Right hindlimb (tissue), 1 donor: Measurements from ENCODE around the gene SNX9.
"Not testable (repeated sequence)": the region's sequence is repeated elsewhere in the genome, so short reads cannot be mapped to it uniquely, and the experiment has no call there.

ENCODE experiments used
- DNase-seq: peaks from one replicate; pipeline ENCODE4 v3.0.0-alpha.2; 2018

Gene SNX9

DNA sequence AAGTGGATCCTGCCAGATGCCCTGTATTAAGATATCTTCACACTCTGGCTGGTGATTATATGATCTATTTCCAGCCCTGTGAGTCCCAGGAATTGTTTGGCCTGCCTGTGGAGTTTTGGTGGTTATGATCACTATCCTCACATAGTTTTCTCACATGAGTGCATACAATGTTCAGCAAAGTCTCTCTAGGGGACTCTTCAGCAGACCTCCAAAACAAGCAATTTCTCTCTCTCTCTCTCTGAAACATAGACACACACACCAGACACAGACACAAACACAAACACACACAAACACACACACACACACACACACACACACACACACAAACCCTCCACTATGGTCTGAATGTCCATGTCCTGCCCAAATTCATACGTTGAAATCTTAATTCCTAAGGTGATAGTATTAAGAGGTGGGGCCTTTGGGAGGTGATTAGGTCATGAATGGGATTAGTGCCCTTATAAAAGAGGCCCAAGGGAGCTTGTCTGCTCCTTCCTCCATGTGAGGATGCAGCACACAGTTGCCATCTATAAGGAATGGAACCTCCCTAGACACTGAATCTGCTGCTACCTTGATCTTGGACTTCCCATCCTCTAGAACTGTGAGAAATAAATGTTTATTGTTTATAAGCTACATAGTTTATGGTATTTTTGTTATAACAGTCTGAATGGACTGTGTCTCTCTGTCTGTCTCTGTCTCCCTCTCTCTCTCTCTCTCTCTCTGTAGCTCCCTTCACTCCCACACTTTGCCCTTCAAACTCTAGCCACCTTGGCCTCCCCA is 136.6 kb downstream of the SNX9 start:
- no peak for DNase-seq

DNA sequence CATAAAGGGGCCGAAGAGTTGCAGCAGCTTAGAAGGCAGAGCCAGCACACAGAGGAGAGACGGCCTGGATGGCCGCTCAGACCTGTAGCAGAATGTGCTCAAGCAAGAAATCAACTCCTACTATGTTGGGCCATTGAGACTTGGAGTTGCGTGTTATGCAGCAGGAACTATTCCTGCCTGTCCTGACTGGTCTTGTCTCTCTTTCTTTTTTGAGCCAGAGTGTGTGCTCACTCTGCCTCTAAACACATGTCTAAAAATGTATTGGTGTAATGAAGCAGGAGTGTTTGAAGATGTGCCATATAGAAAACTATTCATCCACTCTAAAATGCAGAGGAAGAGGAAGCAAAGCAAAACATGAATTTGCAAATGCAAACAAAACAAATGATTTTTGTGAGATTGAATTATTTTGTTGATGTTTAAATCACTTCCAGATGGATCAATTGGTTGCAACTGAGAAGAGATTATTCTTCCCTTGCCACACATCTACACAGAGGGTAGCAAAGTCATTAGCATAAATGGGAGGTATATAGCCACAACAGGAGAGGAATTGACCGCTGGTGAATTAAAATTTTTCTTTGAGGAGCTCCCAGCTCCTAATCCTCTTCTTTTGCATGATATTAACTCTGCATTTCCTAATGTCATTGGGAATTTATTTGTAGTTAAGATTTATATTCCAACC is 138.2 kb downstream of the SNX9 start:
- no peak for DNase-seq

DNA sequence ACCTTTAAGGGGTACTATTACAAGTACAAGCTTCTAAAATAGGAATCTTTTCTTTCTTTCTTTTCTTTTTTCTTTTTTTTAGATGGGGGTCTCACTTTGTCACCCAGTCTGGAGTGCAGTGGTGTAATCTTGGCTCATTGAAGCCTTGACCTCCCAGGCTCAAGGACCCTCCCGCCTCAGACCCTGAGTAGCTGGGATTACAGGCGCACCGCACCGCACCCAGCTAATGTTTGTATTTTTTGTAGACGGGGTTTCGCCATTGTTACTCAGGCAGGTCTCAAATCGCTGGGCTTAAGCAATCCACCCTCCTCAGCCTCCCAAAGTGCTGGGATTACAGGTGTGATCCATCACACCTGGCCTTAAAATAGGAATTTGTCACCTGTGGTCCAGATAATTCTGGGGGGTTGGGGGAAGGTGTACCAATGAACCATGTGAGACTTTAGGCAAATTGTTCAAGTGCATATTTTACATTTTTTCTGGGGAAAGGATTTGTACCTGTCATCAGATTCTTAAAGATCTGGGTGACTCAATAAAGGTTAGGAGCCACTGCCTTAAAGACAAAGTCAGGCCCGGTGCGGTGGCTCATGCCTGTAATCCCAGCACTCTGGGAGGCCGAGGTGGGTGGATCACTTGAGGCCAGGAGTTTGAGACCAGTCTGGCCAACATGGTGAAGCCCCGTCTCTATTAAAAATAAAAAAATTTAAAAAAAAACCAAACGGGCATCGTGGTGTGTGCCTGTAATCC is 139.0 kb downstream of the SNX9 start:
- DNase-seq: no peak

DNA sequence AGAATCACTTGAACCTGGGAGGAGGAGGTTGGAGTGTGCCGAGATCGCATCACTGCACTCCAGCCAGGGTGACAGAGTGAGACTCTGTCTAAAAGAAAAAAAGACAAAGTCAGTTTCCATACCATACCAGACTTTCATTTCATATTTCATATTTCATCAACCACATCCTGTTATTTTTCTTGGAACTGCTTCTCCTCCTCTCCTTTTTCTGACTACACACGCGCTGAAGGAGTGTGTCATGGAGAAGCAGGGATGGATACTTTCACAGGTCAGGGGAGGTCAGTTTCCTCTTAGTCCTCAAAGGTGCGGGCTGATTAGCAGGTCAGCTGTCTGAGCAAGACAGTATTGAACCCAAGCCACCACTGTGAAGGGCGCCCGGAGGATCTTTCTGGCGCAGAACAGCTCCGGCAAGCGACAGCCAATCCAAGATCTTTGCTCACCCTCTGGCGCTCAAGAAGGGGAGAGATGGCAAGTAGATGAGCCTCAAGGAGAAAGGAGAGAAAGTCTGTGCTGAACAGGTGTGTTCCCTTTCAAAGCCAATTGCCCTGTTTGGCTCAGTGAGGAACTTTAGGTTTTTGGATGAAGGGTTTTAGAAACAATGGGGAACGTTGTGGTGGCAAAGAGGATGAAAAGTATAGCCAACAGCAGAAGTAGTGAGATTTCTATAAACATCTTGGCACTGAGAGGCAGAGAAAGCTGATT is 139.7 kb downstream of the SNX9 start:
- DNase-seq: no peak

DNA sequence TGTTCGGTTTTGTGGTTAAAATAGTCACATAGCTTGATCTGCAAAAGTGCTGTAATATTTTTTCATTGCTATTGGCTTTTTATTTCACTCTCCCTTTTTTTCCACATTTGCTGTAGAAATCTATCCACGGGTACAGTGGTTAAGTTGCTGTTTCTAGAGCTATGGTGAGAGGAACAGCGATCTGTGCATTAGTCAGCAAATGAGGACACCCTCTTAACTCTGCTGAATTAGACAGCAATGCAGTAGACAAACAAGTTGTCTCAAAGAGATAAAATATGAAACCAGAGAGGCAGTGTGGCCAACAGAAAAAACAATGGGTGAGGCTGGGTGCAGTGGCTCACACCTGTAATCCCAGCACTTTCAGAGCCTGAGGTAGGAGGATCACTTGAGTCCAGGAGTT is 141.1 kb downstream of the SNX9 start:
- no peak for DNase-seq

DNA sequence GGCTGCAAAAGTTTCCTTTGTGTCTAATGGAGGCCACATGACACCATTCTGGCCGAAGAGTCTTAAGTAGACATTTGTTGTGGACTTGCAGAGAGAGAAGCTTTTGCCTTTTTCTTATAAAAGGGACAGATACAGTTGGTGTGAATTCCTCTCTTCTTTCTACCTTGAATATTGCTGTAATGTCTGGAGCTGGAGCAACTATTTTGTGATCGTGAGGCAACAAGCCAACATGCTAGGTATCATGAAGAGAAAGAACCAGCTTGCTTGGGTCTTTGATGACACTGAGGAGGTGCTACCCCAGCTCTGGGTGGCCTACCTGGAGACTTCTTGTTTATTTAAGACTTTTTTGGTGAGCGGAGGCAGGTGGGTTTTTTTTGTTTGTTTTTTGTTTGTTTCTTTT is 142.3 kb downstream of the SNX9 start:
- DNase-seq: no peak

DNA sequence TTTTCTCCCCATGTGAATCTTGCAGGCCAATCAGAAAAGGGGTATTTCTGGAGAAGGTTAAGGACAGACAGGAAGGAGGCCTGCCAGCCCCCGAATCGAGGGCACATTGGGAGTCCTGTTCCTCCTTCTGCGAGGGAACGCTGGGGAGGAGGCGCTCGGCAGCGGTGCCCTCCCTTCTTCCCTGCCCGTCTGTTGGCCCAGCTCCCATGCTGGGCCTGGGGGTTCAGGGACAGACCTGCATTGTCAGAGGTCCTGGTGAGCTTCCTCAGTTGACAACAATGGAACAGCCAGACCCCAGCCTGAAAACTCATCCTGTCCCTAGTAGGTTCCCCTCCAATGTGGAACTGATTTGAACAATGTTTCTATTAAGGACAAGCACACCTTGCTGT is 143.5 kb downstream of the SNX9 start:
- DNase-seq: no peak

DNA sequence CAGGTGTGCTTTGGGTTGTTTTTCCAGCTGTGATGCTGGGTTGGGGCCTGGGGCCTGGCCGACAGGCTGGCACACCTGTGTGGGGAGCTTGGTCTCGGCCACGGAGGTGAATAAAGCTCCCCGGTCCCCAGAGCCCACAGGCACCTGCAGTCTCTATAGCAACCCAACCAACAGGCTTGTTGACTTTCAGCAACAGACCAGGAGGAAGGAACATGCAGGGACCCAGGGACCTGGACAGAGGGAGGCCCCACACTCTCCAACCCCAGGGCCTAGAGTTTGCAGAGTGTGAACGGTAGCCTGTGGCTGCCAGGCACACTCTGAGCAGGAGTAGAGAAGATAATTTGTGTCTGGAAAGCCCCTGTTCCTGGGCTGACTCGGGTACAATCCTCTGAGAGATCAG is 144.0 kb downstream of the SNX9 start:
- no peak for DNase-seq

DNA sequence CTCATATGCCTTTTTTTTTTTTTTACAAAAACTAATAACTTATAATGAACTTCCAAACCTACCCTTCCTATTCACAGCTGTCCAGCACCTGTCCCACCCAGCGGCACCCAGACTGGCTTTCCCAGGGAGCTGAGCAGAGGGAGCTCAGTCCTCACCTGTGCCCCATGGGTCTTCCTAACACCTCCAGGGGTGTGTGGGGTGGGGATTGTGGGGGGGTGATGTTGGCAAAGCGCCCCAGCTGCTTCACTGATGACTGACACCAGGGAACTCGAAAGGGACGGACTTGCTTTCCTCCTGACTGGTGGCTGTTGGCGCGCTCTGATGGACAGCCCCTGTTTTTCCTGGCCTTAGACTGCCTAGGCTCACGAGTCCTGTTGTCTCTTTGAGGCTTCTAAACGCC is 144.4 kb downstream of the SNX9 start:
- DNase-seq: no peak

DNA sequence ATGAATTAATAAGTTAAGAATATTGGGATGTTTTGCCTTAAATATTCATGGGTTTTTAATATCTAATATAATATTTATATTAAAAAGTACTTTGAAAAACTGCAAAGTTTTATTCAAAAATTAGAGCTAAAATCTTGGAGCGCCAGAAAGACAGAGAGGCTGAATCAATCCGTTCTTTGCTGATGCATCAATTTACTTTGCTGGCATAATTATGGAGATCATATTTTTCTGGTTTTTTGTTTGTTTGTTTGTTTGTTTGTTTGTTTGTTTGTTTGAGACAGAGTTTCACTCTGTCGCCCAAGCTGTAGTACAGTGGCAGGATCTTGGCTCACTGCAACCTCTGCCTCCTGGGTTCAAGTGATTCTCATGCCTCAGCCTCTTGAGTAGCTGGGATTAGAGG is 149.1 kb downstream of the SNX9 start:
- not testable (repeated sequence) for DNase-seq

DNA sequence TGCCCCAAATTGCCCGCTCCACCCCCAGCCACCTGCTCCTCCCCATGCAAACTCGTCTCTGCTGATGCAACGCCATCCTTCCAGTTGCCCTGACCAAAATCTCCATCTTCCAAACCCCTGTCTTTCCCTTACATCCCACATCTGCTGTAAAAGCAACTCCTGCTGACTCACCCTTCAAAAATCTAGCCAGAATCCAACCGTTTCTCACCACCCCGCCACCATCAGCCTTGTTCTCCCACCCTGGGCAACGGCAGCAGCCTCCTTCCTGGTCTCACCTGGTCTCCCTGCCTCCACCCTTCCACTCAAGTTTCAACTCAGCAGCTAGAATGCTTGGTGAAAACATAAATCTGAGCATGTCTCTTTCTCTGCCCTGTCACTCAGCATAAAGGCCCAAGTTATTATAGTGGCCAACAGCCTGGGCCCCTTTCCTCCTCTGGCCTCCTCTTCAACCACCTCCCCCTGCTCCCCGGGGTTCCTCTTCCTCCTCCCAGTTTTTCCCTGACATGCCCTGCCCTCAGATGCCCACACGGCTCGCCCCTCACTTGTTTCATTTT is 151.4 kb downstream of the SNX9 start:
- DNase-seq: no peak

DNA sequence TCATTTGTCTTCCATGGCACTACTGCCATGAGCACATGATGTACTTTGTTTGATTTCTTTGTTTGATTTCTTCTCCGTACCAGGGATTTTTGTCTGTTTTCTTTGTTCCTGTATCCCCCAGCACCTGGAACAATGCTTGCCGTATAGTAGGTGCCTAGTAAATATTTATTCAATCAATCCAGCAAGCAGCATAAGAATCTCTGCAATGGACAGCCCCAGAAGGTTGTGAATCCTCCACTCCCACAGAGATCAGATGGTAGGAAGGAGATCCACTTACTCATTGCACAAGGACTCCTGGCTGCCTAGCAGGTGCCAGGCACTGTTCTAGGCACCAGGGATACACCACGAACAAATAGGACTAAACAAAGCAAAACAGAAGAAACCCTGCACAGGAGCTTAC is 151.9 kb downstream of the SNX9 start:
- no peak for DNase-seq

DNA sequence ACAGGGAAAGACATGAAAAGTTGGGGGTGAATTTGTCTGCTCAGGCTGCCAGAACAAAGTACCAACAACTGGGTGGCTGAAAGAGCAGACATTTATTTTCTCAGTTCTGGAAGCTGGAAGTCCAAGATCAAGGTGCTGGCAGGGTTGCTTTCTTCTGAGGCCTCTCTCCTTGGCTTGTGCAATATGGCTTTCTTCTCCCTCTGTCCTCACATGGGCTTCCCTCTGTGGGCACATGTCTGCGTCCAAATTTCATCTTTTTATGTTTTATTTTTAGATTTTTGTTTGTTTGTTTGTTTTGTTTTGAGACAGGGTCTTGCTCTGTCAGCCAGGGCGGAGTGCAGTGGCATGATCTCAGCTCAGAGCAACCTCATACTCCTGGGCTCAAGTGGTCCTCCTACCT is 152.4 kb downstream of the SNX9 start:
- no peak for DNase-seq

DNA sequence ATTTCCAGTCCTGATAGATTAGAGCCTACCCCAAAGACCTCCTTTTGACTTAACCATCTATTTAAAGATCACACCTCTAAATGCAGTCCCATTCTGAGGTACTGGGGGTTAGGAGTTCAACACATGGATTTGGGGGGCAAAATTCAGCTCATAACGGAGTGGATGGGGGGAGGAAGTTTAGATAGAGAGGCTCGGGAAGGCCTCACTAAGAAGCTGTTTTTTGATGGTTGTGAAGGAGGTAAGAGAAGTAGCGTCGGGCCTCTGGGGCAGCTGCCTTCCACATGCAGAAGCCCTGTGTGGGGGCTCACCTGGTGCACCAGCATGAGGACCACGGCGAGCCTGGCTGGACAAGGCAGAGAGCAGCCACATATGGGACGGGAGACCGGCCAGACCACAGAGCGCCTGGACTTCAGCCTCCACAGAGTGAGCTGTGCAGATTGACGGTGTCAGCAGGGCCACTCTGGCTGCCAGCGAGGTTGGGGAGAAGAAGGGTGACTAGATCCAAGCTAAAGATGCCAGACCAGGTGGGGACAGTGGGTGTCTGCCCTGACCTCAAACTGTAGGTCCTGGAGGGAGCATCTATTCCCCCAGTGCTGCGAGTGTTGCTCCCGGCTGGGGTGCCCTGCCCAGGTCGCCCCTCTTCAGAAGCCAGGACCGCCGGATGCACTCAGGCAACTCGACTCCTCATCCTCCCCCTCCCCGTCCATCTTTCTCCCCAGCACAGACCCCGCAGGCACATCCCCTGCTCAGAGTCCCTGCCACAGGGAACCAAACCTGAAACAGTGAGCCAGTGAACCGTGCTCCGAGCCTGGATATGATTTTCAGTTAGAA is 153.5 kb downstream of the SNX9 start:
- DNase-seq: no peak

DNA sequence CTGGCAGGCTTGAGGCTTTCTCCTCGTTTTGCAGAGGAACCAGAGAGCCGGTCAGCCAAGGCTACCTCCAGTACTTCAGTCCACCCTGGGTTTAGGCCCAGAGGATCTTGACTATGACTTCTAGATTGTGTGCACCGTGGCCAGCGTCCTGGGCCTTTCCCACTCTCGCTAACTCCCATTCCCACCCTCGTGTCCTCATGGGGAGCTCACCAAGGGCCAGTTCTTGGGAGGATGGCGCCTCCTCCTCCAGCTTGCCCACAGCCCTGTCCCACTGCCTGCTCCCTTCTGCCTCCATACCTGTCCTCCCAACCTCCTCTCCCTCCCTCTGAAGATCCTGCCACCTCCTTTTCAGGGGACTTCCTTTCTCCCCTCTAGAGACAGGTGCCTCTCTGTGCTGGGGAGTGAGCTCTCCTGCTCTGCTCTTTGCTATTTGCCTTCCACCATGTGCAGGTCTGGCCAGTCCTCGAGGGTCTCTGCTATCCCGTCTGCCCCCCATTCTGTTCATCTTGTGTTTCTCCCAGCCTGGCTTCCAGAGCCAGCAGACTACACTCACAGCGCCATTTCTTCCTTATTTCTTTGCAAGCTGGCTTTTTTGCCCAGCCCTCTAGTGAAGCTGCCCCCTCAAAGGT is 154.2 kb downstream of the SNX9 start:
- no peak for DNase-seq

DNA sequence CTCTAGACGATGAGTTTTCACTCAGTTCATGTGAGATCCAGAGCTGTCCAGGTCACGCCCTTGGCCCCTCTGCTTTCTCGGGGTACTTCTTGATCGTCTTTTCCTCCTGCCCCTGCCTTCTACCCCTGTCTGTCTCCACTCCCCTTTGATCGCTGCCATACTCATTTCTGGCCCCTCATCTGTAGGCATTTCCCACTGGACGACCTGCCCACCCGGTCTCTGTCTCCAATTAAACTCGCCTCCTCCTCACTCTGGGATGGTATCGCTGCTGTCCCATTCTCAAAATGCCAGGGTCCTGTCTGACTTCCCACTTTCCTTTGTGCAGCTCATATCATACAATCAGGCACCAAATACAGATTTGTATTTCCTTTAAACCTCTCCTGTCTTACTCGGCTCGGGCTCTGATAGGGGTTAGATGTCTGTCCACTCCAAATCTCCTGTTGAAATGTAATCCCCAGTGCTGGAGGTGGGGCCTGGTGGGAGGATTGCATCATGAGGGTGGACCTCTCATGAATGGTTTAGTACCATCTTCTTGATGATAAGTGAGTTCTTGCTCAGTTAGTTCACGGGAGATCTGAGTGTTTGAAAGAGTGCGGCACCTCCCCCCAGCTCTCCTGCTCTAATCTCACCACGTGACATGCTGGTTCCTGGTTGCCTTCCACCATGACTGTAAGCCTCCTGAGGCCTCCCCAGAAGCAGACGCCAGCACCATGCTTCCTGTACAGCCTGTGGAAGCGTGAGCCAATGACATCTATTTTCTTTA is 155.2 kb downstream of the SNX9 start:
- DNase-seq: no peak

DNA sequence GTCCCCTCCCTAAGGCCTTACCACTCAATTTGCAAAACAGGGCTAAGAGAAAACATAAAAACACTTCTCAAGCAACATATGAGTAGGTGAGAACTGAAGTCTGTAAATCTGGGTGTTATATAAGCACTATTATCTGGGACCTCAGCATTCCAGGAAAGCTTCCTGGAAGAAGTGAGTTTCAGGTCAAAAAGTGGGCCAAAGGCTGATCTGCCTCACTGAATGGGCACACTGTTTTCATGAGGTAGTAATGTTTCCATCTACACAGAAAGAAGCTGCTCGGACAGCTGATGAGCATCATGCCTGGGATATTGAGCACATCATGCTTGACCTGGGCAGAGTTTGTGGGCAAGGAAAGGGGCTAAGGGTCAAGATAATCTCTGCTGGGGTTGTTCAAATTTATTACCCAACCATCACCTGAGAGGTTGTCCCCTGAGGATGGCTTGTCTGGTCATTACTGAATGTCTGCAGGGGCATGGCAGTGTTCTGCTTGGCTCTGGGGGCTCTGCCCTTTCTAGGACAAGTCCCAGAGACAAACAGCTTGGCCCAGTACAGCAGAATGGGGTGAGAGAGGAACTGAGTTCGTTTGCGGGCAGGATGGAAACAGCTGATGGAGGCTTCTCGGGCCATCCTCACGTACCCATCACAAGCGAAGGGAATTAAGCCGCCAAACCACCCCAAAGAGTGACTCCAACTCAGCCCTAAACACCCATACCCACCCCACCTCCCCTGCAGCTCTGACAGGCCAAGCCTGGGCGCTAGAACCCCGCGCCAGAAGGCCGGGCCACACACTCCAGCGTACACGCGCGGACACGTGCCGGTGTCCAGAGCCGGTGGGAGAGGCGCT is 157.5 kb downstream of the SNX9 start:
- no peak for DNase-seq

DNA sequence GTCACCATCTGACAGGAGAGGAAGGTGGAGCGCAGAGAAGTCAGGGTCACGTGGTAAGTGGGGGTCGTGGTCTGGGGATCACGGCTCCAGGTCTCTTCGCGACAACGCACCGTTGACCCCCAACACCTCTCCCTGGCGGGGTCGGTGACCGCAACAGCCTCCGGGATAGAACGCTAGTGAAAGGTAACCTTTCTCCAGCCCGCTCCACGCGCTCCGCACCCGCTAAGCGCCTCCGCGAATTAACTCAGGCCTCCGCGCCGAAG is 158.0 kb downstream of the SNX9 start:
- DNase-seq: no peak

DNA sequence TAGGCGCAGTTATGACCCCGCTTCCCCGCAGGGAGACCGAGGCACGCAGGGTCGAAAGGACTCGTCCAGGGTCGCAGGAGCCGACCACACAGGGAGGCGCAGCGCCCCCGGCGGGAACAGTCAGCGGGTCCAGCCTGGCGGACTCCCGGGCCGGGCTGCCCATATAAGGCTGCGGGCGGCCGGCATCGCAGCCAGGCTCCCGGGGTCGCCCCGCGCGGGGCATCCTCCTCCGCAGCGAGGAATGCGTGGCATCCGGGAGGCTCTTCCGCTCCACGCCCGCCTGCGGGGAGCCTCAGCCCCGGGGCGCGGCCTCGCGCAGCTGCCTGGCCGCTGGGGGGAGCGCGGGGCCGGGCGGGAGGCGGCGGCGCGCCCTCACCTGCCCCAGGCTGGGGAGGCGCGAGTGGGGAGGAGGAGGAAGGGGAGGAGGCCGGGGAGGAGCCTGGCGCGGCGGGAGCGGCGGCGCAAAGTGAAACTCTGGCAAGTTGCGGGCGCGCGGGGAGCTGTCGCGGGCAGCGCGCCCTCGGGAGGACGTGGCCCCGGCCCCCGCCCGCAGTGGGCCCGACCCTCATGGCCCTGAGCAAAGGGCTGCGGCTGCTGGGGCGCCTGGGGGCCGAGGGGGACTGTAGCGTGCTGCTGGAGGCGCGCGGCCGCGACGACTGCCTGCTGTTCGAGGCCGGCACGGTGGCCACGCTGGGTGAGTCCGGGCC is 158.5 kb downstream of the SNX9 start, which contains the start of gene SYNJ2:
SYNJ2 (plus strand) TSS at position 469 of the 707 bp plus-strand sequence; CDS start at position 568, 99 bp downstream.
- DNase-seq: peak; percentile 81
